ENCODE results near the gene GOLIM4. TPM values are rescaled to one million over a fixed set of nuclear protein-coding genes. Genes with fewer than 3 reads are reported as not detected.

GOLIM4 gene
- total and polyA plus RNA-seq, 2 experiments from 2014 or later, result 34.4 to 50.5 TPM

- no peaks in the 10 kb centered on the region for H3K27me3 ChIP-seq (ENCODE audit: insufficient read depth)
Observed at GRCh38 chr3:167973901-167974300, 121.8 kb downstream of the GOLIM4 start.

More at GRCh38 chr3:167973901-167974300, 121.8 kb downstream of the GOLIM4 start:
- Histone ChIP-seq H3K79me2 (replicated peaks; ENCODE audit: insufficient read depth) (no peaks in the 10 kb centered on the region), H3K4me2 (no peak overlapping the region), H3K36me3 (ENCODE audit: insufficient read depth) (no peaks in the 10 kb centered on the region), H2AFZ (no peak overlapping the region), H3K4me3 (no peak overlapping the region), H3K4me1 (ENCODE audit: insufficient read depth) (no peaks in the 10 kb centered on the region), H4K20me1 (replicated peaks; ENCODE audit: insufficient read depth) (no peaks in the 10 kb centered on the region), H3K27ac (ENCODE audit: low read depth) (no peak overlapping the region), H3F3A (replicated peaks; ENCODE audit: low read depth) (no peaks in the 10 kb centered on the region), H3K9me2 (ENCODE audit: insufficient read depth) (no peaks in the 10 kb centered on the region; the same call in 1 of the 2 replicates)
- H3K4me3 Mint-ChIP-seq, result no peak overlapping the region
- no peaks in the 10 kb centered on the region for H3K9me3 Mint-ChIP-seq
- DNase-seq (ENCODE audit: low spot score) (no peak), ATAC-seq (no peak)
- H3K27me3 Mint-ChIP-seq (ENCODE audit: insufficient read depth, low read depth, poor library complexity), result no peaks in the 10 kb centered on the region
- no peaks in the 10 kb centered on the region for H3K4me1 Mint-ChIP-seq
- H3K36me3 Mint-ChIP-seq (ENCODE audit: low read depth), result no peaks in the 10 kb centered on the region
- TF ChIP-seq CREB1 (CRISPR knock-in tag; IDR thresholded peaks at IDR 0.05; ENCODE audit: low read depth) (no peak), ZNF114 (CRISPR knock-in tag; IDR thresholded peaks at IDR 0.05) (no peak), EZH2 (IDR thresholded peaks at IDR 0.05; ENCODE audit: low read depth, unreplicated experiment) (no peak), ZNF462 (CRISPR knock-in tag; IDR thresholded peaks at IDR 0.05) (no peak), JUNB (IDR thresholded peaks at IDR 0.05; ENCODE audit: unreplicated experiment) (no peak), CTCF (conservative IDR thresholded peaks at IDR 0.05; ENCODE audit: low read depth in 2 of 2) (no peak), ETS1 (IDR thresholded peaks at IDR 0.05) (no peak), REST (IDR thresholded peaks at IDR 0.05; ENCODE audit: unreplicated experiment) (no peak), NANOG (IDR thresholded peaks at IDR 0.05; ENCODE audit: borderline replicate concordance) (no peak), POLR2AphosphoS5 (IDR thresholded peaks at IDR 0.05; ENCODE audit: low read depth) (no peak), ZNF331 (CRISPR knock-in tag; IDR thresholded peaks at IDR 0.05; ENCODE audit: low read depth) (no peak), STAT1 (IDR thresholded peaks at IDR 0.05; ENCODE audit: unreplicated experiment) (no peak), EZH2phosphoT487 (IDR thresholded peaks at IDR 0.05; ENCODE audit: unreplicated experiment) (no peak)
- no peak overlapping the region for H3K27ac Mint-ChIP-seq
